GM19238 (cell line): ENCODE data around the gene LRRC8E.

Source experiments
- DNase-seq: peaks from one replicate; pipeline ENCODE4 v3.0.0; 2011; ENCODE audit warnings: low spot score; ENCODE audit not compliant: insufficient read length

Gene LRRC8E

DNA sequence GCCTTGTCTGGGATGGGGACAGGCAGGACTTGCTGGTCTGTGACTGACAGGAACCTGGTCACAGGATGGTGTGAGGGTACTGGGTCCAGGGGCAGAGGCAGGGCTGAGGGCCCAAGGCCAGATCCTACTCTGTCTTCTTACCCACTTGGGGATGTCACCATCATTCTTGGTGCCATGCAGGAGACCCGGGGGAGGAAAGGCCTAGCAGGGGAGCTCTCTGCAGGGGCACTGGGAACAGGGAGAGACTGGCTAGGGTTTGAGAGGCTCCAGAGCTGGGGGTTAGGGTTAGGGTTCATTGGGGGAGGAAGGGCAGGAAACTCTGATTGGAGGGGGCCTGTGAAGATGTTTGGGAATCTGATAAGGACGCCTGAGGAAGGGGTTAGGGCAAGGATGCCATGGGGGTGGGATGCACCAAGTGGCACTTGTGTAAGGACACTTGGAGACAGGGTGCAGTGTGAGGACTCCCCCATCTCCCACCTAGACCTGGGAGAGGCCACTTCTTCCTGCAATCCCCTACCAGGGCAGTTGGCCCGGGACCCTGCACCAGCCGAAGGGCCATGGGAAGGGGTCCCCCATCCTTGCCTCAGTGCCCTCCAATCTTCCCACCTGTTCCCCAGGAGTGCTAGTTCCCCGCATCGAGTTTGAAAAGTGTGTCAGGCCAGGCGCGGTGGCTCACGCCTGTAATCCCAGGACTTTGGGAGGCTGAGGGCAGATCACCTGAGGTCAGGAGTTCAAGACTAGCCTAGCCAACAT lies 21.0 kb upstream of the LRRC8E start:
- DNase-seq: no peak

GRCh38 chr19:7868326-7868670 lies 20.0 kb upstream of the LRRC8E start:
- no peak for DNase-seq

GRCh38 chr19:7868671-7869452 lies 19.4 kb upstream of the LRRC8E start:
- DNase-seq: peak; percentile 97

DNA sequence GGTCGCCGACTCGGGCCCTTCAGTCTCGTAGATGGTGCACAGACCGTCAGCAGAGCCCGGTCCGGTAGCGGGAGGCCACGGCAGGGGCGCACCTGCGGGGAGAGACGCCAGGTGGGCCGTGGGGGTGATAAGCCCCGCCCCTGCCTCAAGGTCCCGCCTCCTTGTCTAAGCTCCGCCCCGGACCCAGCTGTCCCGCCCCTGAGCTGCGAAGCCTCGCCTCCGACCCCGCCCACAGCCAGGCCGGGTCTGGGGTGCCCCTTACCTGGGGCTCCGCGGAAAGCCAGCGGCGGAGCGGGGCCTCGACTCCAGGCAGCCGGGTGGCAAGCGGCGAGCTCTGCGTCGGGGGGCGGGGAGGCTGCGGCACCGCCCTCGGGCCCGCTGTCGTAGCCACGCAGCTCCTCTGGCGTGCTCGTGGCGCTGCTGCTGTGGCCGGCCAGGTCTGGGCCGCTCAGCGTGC lies 18.8 kb upstream of the LRRC8E start:
- peak; percentile 63 for DNase-seq

GRCh38 chr19:7869910-7870511 lies 18.3 kb upstream of the LRRC8E start:
- DNase-seq: no peak

- no peak for DNase-seq
Measured at GRCh38 chr19:7870571-7871436, 17.5 kb upstream of the LRRC8E start.

- DNase-seq: peak; percentile 64
Measured at GRCh38 chr19:7871437-7872305, 16.6 kb upstream of the LRRC8E start.

DNA sequence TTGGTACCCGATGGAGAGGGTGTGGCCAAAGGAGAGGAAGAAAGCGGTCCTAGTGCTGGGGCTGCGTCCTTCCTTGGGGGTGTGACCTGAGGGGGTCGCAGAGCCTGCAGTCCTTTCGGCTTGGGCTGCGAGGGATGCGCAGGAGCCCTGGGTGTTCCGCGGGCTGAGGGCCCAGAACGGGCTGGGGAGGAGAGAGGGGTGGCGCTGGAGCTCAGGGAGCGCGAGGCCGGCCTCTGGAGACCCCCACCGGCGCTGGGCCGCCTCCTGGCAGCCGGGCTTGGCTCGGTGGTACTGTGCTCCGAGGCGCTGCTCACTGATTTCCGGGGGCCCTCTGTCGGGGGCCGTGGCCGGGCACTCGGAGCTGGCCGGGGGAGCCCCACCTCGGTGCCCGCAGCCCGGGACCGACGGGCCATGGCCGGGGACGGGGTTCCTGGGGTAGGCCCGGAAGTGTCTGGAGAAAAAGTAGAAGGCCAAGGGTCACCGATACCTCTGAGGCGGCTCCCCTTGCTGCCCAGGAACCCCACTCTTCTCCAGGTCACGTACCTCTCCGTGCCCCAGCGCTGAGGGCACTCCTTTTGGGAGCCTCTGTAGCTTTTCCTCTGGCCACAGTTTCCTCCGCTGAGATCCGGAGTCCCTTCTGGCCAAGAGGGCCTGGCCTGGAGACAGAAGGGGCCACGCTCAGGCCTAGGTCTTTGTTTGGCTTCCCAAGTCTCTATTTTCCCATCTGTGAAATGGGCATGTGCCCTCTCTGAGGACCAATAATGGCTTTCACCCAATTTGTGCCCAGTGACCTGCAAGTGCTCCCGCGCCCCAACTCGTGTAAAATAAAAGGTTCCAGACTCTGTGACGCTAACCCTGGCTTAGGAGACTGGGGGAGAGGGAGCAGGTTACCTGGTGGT lies 15.8 kb upstream of the LRRC8E start:
- DNase-seq: no peak

- no peak for DNase-seq
Measured at GRCh38 chr19:7873304-7874075, 14.8 kb upstream of the LRRC8E start.

- DNase-seq: no peak
Measured at GRCh38 chr19:7874076-7874896, 14.0 kb upstream of the LRRC8E start, which contains the start of gene PRR36. TSS of gene PRR36 (minus strand) at chr19:7874390. CDS start at chr19:7873689, 701 bp downstream.

DNA sequence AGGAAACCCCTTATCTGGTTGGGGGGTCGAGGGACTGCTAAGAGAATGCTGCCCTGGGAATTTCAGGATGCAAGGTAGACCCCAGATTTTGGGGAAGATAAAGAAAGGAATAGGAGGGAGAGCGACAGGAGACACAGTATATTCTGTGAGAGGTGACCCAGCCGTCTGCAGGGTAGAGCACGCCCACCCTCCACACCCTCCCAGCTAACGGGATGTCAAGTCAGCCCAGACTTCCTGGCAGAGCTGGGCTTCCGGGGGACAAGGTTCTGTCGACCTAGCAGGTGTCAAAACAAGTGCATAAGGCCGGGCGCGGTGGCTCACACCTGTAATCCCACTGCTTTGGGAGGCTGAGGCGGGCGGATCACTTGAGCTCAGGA lies 13.4 kb upstream of the LRRC8E start:
- no peak for DNase-seq

GRCh38 chr19:7877249-7877836 lies 11.0 kb upstream of the LRRC8E start:
- no peak for DNase-seq

GRCh38 chr19:7879111-7879807 lies 9.1 kb upstream of the LRRC8E start:
- no peak for DNase-seq

DNA sequence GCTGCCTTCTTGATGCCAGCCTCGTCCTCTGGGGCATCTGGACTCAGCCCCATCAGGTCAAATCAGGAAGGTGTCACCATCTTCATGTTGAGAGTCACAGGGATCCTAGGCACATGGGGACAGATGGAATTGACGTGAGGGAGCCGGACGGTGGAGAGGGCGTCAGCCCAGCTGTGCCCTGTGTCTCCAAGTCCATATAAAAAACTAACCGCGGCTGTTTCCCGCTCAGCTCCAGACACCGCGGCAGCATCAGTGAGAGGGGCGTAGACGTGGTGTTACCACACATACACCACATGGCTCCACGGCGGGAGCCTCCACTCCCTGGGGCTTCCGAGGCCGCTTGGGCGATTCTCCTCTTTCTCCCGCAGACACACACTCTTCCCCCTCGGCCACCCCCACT lies 8.5 kb upstream of the LRRC8E start:
- no peak for DNase-seq

GRCh38 chr19:7881910-7882309 lies 6.4 kb upstream of the LRRC8E start:
- DNase-seq: no peak

GRCh38 chr19:7883105-7883504 lies 5.2 kb upstream of the LRRC8E start:
- no peak for DNase-seq
